GM20431 (cell line): Measurements from ENCODE around the gene OTUD3.
"Not testable (repeated sequence)": the region's sequence is repeated elsewhere in the genome, so short reads cannot be mapped to it uniquely, and the experiment has no call there.

Experiments used
- in situ Hi-C: fragments of 300-500 bp; cut with MseI, MboI; formaldehyde crosslinking; loops from one replicate; pipeline ENCODE4 v1.15.0; 2020; ENCODE audit warnings: low sequenced_read_pairs; ENCODE audit not compliant: unreplicated experiment

OTUD3 gene

GRCh38 chr1:19909392-19909791, 27.2 kb downstream of the OTUD3 start:
- in situ Hi-C loops = no loop called here

- in situ Hi-C loops = loop anchor here (10.0 kb wide), 1 partner anchor 245 kb away; no protein-coding TSS in a partner anchor
Observed at GRCh38 chr1:19909971-19910370, 27.8 kb downstream of the OTUD3 start.

GRCh38 chr1:19910650-19911049, 28.5 kb downstream of the OTUD3 start:
- in situ Hi-C loops = loop anchor here (10.0 kb wide), 1 partner anchor 244 kb away; no protein-coding TSS in a partner anchor

GRCh38 chr1:19918057-19918456, 35.9 kb downstream of the OTUD3 start:
- in situ Hi-C loops = loop anchor here (10.0 kb wide), 1 partner anchor 237 kb away; no protein-coding TSS in a partner anchor

GRCh38 chr1:19920132-19920710, 38.0 kb downstream of the OTUD3 start:
- in situ Hi-C loops = no loop called here

GRCh38 chr1:19921310-19921709, 39.1 kb downstream of the OTUD3 start:
- in situ Hi-C loops = no loop called here

GRCh38 chr1:19922015-19922688, 40.0 kb downstream of the OTUD3 start:
- in situ Hi-C loops = no loop called here

GRCh38 chr1:19923137-19923952, 41.1 kb downstream of the OTUD3 start, which contains the start of gene PLA2G2E:
Gene PLA2G2E, minus strand, starts transcription at chr1:19923617. Its CDS starts 58 bp downstream, at chr1:19923559.
- in situ Hi-C loops = no loop called here

- in situ Hi-C loops = no loop called here
Observed at GRCh38 chr1:19923953-19924346, 41.8 kb downstream of the OTUD3 start.

GRCh38 chr1:19925342-19926070, 43.3 kb downstream of the OTUD3 start:
- in situ Hi-C loops = no loop called here

GRCh38 chr1:19926296-19927129, 44.3 kb downstream of the OTUD3 start:
- in situ Hi-C loops = no loop called here

- in situ Hi-C loops = not testable (repeated sequence)
Observed at GRCh38 chr1:19927130-19927421, 44.9 kb downstream of the OTUD3 start.

- in situ Hi-C loops = no loop called here
Observed at GRCh38 chr1:19932866-19933265, 50.7 kb downstream of the OTUD3 start.

- in situ Hi-C loops = no loop called here
Observed at GRCh38 chr1:19934336-19934735, 52.1 kb downstream of the OTUD3 start.

- in situ Hi-C loops = no loop called here
Observed at GRCh38 chr1:19936061-19936750, 54.0 kb downstream of the OTUD3 start.

- in situ Hi-C loops = no loop called here
Observed at GRCh38 chr1:19938472-19938871, 56.3 kb downstream of the OTUD3 start.

- in situ Hi-C loops = no loop called here
Observed at GRCh38 chr1:19940486-19941205, 58.5 kb downstream of the OTUD3 start.

GRCh38 chr1:19941206-19941568, 59.0 kb downstream of the OTUD3 start:
- in situ Hi-C loops = no loop called here
